HG03025 (cell line): ENCODE measurements around the gene NUFIP1.

Experiments used
- ATAC-seq: cut with Tn5 transposase; IDR thresholded peaks from one replicate; pipeline ENCODE4 v1.9.1; 2021; ENCODE audit warnings: mild to moderate bottlenecking, moderate library complexity; ENCODE audit not compliant: unreplicated experiment, low FRiP score

NUFIP1 gene

DNA sequence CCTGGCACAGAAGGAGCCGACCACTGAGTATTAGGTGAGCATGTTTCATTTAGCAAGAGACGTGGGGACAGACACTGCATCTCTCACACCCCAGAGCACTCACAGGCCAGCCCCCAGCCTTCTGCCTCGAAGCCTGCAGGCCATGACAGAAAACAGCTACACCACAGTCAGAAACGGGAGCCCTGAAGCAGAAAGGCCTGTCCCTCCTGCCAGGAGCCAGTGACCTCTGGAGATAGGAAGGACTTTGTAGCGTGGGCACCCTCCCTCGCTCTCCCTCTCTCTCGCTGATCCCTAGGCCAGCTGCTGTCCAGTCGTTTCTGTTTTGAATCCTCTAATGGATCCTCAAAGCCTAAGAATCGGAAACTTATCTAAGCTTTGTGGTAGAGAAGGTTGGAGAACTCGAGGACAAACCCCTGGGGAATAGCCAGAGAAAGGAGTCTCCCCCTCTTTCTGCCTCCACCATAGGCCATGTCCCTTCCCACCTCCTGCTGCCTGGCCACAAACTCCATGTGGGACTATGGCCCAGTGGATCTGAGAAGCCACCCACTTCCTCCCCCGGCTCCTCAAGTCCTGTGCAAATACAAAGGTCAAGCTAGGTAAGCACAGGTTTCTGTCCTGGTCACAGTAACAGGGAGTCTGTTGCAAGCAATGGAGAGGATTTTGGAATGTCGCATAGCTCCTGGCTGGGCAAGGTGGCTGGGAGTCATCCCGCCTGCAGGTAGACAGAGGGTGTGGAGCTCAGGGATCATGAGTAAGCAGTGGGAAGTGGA is 95.1 kb downstream of the NUFIP1 start:
- no peak for ATAC-seq
